GM23338 (cell line): Measurements from ENCODE around the gene GGN. TPM values are rescaled to one million over a fixed set of nuclear protein-coding genes. Genes with fewer than 3 reads are reported as not detected.

Experiments used
- ATAC-seq: fragments of 200-7000 bp; cut with Tn5 transposase; 3 replicates; pipeline ENCODE4 v1.9.1; 2020
- DNase-seq: peaks from one replicate; pipeline ENCODE4 v3.0.0-alpha.2; 2015; ENCODE audit warnings: low spot score
- H2AFZ ChIP-seq: fragments of 200-600 bp; sonication (generic); 2 replicates; pipeline ENCODE4 v1.8.0; 2016; ENCODE audit warnings: antibody characterized with exemption, mild to moderate bottlenecking, moderate library complexity
- H3F3A ChIP-seq: fragments of 200-600 bp; sonication (generic); replicated peaks from 2 replicates; pipeline ENCODE4 v1.8.0; 2017; ENCODE audit warnings: antibody characterized with exemption, mixed run types, low read depth
- H3K27ac ChIP-seq: fragments of 200-600 bp; sonication (generic); 2 replicates; pipeline ENCODE4 v1.6.1; 2016; ENCODE audit warnings: low read depth
- H3K27me3 ChIP-seq: fragments of 200-600 bp; sonication (generic); 2 replicates; pipeline ENCODE4 v1.8.0; 2016; ENCODE audit warnings: mild to moderate bottlenecking, mixed run types, moderate library complexity; ENCODE audit not compliant: insufficient read depth
- H3K36me3 ChIP-seq: fragments of 200-600 bp; sonication (generic); 2 replicates; pipeline ENCODE4 v1.8.0; 2016; ENCODE audit warnings: mild to moderate bottlenecking; ENCODE audit not compliant: insufficient read depth
- H3K4me1 ChIP-seq: fragments of 200-600 bp; sonication (generic); 2 replicates; pipeline ENCODE4 v1.8.0; 2016; ENCODE audit warnings: mild to moderate bottlenecking, moderate library complexity; ENCODE audit not compliant: insufficient read depth
- H3K4me2 ChIP-seq: fragments of 200-600 bp; sonication (generic); 2 replicates; pipeline ENCODE4 v1.7.1; 2017; ENCODE audit warnings: mixed run types
- H3K4me3 ChIP-seq: fragments of 200-600 bp; sonication (generic); 2 replicates; pipeline ENCODE4 v1.6.1; 2016; ENCODE audit warnings: mixed run types
- H3K79me2 ChIP-seq: fragments of 200-600 bp; sonication (generic); replicated peaks from 2 replicates; pipeline ENCODE4 v1.8.0; 2017; ENCODE audit warnings: mild to moderate bottlenecking; ENCODE audit not compliant: insufficient read depth
- H3K9me2 ChIP-seq: fragments of 200-600 bp; sonication (generic); 2 replicates; pipeline ENCODE4 v1.8.0; 2017; ENCODE audit not compliant: insufficient read depth
- H4K20me1 ChIP-seq: fragments of 200-600 bp; sonication (generic); replicated peaks from 2 replicates; pipeline ENCODE4 v1.8.0; 2017; ENCODE audit warnings: mild to moderate bottlenecking; ENCODE audit not compliant: insufficient read depth
- H3K27ac Mint-ChIP-seq: 2 replicates; pipeline ENCODE4 v1.8.0; 2020; ENCODE audit warnings: inconsistent platforms, mild to moderate bottlenecking, moderate library complexity, mixed read lengths
- H3K27me3 Mint-ChIP-seq: 3 replicates; pipeline ENCODE4 v1.8.0; 2022; ENCODE audit warnings: low read depth, mild to moderate bottlenecking, moderate library complexity, mixed read lengths, inconsistent platforms; ENCODE audit not compliant: insufficient read depth, poor library complexity
- H3K36me3 Mint-ChIP-seq: 3 replicates; pipeline ENCODE4 v1.8.0; 2021; ENCODE audit warnings: low read depth, mild to moderate bottlenecking, inconsistent platforms, moderate library complexity, mixed read lengths
- H3K4me1 Mint-ChIP-seq: 3 replicates; pipeline ENCODE4 v1.8.0; 2020; ENCODE audit warnings: mild to moderate bottlenecking, inconsistent platforms, mixed read lengths
- H3K4me3 Mint-ChIP-seq: 3 replicates; pipeline ENCODE4 v1.8.0; 2021; ENCODE audit warnings: moderate library complexity, mild to moderate bottlenecking, inconsistent platforms, mixed read lengths
- H3K9me3 Mint-ChIP-seq: 3 replicates; pipeline ENCODE4 v1.8.0; 2020; ENCODE audit warnings: moderate library complexity, mild to moderate bottlenecking, inconsistent platforms, mixed read lengths
- CREB1 ChIP-seq: fragments of 250-450 bp; sonication (Bioruptor Pico); IDR thresholded peaks from 2 replicates; pipeline ENCODE4 v1.5.0; 2020; ENCODE audit warnings: low read depth, mild to moderate bottlenecking, moderate library complexity
- EZH2 ChIP-seq: fragments of 200-600 bp; sonication (generic); IDR thresholded peaks from one replicate; pipeline ENCODE4 v1.8.0; 2017; ENCODE audit warnings: antibody characterized with exemption, mild to moderate bottlenecking, low read depth; ENCODE audit not compliant: unreplicated experiment
- EZH2phosphoT487 ChIP-seq: fragments of 200-600 bp; sonication (generic); IDR thresholded peaks from one replicate; pipeline ENCODE4 v1.8.1; 2018; ENCODE audit warnings: antibody characterized with exemption; ENCODE audit not compliant: unreplicated experiment
- JUNB ChIP-seq: IDR thresholded peaks from one replicate; pipeline ENCODE4 v1.6.1; 2016; ENCODE audit warnings: antibody characterized with exemption; ENCODE audit not compliant: unreplicated experiment
- NANOG ChIP-seq: IDR thresholded peaks from 2 replicates; pipeline ENCODE4 v1.6.1; 2016; ENCODE audit warnings: antibody characterized with exemption, borderline replicate concordance
- POLR2AphosphoS5 ChIP-seq: IDR thresholded peaks from 2 replicates; pipeline ENCODE4 v1.6.1; 2016; ENCODE audit warnings: antibody characterized with exemption, low read depth
- STAT1 ChIP-seq: IDR thresholded peaks from one replicate; pipeline ENCODE4 v1.6.1; 2016; ENCODE audit warnings: antibody characterized with exemption; ENCODE audit not compliant: unreplicated experiment
- ZNF114 ChIP-seq: fragments of 250-450 bp; sonication (Bioruptor Pico); IDR thresholded peaks from 2 replicates; pipeline ENCODE4 v1.5.0; 2020; ENCODE audit warnings: mild to moderate bottlenecking, moderate library complexity
- ZNF331 ChIP-seq: fragments of 250-450 bp; sonication (Bioruptor Pico); IDR thresholded peaks from 2 replicates; pipeline ENCODE4 v1.5.0; 2020; ENCODE audit warnings: low read depth, mild to moderate bottlenecking, moderate library complexity
- polyA plus RNA-seq: library from polyadenylated mRNA; unstranded; fragments of >200 nt; fragmentation: Nextera tagmentation; extraction: Ambion mirVana; gene quantifications from 2 replicates; pipeline ENCODE4 v1.2.1, GENCODE V29; 2016
- total RNA-seq: library from RNA; depleted of rRNA; stranded (reverse); fragments of >200 nt; shearing (Covaris generic); gene quantifications from 2 replicates; pipeline ENCODE4 v1.2.3, GENCODE V29; 2014
- TF ChIP-seq, protein P1 (sequence below): fragments of 250-450 bp; sonication (Bioruptor Pico); IDR thresholded peaks from 2 replicates; pipeline ENCODE4 v1.5.0; 2020; ENCODE audit warnings: mild to moderate bottlenecking, moderate library complexity
- TF ChIP-seq, protein P2 (sequence below): IDR thresholded peaks from one replicate; pipeline ENCODE4 v1.6.1; 2018; ENCODE audit warnings: antibody characterized with exemption; ENCODE audit not compliant: unreplicated experiment
- TF ChIP-seq, protein P3 (sequence below): IDR thresholded peaks from 2 replicates; pipeline ENCODE4 v1.6.1; 2016; ENCODE audit warnings: antibody characterized with exemption
- TF ChIP-seq, protein P4 (sequence below), 2 experiments: fragments of 200-600 bp in 1 of 2; sonication (generic) in 1 of 2; conservative IDR thresholded peaks; 2 replicates each; pipeline versions ENCODE4 v1.5.1 to v1.6.1; 2016 to 2017; ENCODE audit warnings: antibody characterized with exemption in 2 of 2, low read depth in 2 of 2, mild to moderate bottlenecking in 2 of 2, moderate library complexity in 1 of 2

Gene GGN
- total and polyA plus RNA-seq, 2 experiments from 2014 or later, result 0.14 to 1.5 TPM

DNA sequence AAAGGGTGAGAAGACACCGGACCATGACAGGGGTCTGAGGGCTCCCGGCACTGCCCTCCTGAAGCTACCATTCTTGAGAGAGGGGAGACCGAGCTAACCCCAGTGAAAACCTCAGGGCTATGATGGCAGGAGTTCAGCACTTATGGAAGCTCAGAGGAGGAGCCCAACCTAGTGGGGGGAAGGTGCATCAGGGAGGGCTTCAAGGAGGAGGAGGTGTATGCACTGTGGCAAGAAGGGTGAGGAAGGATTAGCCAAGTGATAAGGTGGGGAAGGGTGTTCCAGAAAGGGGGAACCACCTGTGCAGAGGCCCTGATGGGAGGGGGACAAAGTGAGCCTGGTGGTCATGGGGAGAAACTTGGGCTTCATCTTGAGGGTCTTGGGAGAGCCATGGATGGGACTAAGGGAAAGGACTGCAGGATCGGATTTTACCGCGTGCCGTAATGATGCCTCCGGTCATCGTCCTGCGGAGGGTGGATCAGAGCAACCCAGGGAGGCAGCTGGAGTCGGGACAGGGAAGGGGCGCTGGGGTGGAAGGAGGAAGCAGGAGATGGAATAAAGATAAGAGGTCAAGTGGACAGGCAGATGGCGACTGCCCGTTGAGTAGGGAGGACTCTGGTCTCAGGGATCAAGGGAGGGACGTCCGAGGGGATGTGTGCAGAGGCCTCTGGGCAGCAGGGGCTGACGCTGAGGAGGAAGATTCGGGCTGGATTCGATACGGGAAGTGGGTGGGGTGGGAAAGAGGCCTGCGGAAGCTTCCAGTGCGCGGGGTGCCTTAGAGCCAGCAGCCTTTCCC lies 26.8 kb downstream of the GGN start:
- Histone ChIP-seq H3K4me2 (peak overlapping the region; percentile 90), H3K4me3 (peak overlapping the region; percentile 92), H2AFZ (peak overlapping the region; percentile 85), H3K79me2 (no peaks in the 10 kb centered on the region), H3K4me1 (peaks cover 12% of the 10 kb centered on the region), H3K9me2 (no peaks in the 10 kb centered on the region), H3K27me3 (peaks cover 29% of the 10 kb centered on the region), H3K36me3 (no peaks in the 10 kb centered on the region), H4K20me1 (no peaks in the 10 kb centered on the region; the same call in 1 of the 2 replicates), H3K27ac (no peak overlapping the region), H3F3A (0 out of 2 replicates have a peak, but pooled peaks cover 11% of the 10 kb centered on the region)
- H3K27me3 Mint-ChIP-seq, result peaks cover 26% of the 10 kb centered on the region
- H3K9me3 Mint-ChIP-seq, result peaks cover 7% of the 10 kb centered on the region; the same call in 2 of the 3 replicates
- TF ChIP-seq ZNF331 (CRISPR knock-in tag), result no peak
- TF ChIP-seq, protein P1, sequence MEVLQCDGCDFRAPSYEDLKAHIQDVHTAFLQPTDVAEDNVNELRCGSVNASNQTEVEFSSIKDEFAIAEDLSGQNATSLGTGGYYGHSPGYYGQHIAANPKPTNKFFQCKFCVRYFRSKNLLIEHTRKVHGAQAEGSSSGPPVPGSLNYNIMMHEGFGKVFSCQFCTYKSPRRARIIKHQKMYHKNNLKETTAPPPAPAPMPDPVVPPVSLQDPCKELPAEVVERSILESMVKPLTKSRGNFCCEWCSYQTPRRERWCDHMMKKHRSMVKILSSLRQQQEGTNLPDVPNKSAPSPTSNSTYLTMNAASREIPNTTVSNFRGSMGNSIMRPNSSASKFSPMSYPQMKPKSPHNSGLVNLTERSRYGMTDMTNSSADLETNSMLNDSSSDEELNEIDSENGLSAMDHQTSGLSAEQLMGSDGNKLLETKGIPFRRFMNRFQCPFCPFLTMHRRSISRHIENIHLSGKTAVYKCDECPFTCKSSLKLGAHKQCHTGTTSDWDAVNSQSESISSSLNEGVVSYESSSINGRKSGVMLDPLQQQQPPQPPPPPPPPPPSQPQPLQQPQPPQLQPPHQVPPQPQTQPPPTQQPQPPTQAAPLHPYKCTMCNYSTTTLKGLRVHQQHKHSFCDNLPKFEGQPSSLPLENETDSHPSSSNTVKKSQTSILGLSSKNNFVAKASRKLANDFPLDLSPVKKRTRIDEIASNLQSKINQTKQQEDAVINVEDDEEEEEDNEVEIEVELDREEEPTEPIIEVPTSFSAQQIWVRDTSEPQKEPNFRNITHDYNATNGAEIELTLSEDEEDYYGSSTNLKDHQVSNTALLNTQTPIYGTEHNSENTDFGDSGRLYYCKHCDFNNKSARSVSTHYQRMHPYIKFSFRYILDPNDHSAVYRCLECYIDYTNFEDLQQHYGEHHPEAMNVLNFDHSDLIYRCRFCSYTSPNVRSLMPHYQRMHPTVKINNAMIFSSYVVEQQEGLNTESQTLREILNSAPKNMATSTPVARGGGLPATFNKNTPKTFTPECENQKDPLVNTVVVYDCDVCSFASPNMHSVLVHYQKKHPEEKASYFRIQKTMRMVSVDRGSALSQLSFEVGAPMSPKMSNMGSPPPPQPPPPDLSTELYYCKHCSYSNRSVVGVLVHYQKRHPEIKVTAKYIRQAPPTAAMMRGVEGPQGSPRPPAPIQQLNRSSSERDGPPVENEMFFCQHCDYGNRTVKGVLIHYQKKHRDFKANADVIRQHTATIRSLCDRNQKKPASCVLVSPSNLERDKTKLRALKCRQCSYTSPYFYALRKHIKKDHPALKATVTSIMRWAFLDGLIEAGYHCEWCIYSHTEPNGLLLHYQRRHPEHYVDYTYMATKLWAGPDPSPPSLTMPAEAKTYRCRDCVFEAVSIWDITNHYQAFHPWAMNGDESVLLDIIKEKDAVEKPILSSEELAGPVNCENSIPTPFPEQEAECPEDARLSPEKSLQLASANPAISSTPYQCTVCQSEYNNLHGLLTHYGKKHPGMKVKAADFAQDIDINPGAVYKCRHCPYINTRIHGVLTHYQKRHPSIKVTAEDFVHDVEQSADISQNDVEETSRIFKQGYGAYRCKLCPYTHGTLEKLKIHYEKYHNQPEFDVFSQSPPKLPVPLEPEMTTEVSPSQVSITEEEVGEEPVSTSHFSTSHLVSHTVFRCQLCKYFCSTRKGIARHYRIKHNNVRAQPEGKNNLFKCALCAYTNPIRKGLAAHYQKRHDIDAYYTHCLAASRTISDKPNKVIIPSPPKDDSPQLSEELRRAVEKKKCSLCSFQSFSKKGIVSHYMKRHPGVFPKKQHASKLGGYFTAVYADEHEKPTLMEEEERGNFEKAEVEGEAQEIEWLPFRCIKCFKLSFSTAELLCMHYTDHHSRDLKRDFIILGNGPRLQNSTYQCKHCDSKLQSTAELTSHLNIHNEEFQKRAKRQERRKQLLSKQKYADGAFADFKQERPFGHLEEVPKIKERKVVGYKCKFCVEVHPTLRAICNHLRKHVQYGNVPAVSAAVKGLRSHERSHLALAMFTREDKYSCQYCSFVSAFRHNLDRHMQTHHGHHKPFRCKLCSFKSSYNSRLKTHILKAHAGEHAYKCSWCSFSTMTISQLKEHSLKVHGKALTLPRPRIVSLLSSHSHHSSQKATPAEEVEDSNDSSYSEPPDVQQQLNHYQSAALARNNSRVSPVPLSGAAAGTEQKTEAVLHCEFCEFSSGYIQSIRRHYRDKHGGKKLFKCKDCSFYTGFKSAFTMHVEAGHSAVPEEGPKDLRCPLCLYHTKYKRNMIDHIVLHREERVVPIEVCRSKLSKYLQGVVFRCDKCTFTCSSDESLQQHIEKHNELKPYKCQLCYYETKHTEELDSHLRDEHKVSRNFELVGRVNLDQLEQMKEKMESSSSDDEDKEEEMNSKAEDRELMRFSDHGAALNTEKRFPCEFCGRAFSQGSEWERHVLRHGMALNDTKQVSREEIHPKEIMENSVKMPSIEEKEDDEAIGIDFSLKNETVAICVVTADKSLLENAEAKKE (CRISPR knock-in tag), result no peak
- no peak for TF ChIP-seq ZNF114 (CRISPR knock-in tag)
- TF ChIP-seq POLR2AphosphoS5, result no peak
- TF ChIP-seq EZH2, result no peak
- TF ChIP-seq STAT1, result no peak
- TF ChIP-seq CREB1 (CRISPR knock-in tag), result no peak
- TF ChIP-seq, protein P2, sequence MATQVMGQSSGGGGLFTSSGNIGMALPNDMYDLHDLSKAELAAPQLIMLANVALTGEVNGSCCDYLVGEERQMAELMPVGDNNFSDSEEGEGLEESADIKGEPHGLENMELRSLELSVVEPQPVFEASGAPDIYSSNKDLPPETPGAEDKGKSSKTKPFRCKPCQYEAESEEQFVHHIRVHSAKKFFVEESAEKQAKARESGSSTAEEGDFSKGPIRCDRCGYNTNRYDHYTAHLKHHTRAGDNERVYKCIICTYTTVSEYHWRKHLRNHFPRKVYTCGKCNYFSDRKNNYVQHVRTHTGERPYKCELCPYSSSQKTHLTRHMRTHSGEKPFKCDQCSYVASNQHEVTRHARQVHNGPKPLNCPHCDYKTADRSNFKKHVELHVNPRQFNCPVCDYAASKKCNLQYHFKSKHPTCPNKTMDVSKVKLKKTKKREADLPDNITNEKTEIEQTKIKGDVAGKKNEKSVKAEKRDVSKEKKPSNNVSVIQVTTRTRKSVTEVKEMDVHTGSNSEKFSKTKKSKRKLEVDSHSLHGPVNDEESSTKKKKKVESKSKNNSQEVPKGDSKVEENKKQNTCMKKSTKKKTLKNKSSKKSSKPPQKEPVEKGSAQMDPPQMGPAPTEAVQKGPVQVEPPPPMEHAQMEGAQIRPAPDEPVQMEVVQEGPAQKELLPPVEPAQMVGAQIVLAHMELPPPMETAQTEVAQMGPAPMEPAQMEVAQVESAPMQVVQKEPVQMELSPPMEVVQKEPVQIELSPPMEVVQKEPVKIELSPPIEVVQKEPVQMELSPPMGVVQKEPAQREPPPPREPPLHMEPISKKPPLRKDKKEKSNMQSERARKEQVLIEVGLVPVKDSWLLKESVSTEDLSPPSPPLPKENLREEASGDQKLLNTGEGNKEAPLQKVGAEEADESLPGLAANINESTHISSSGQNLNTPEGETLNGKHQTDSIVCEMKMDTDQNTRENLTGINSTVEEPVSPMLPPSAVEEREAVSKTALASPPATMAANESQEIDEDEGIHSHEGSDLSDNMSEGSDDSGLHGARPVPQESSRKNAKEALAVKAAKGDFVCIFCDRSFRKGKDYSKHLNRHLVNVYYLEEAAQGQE, result no peak
- TF ChIP-seq NANOG, result no peak
- TF ChIP-seq, protein P3, sequence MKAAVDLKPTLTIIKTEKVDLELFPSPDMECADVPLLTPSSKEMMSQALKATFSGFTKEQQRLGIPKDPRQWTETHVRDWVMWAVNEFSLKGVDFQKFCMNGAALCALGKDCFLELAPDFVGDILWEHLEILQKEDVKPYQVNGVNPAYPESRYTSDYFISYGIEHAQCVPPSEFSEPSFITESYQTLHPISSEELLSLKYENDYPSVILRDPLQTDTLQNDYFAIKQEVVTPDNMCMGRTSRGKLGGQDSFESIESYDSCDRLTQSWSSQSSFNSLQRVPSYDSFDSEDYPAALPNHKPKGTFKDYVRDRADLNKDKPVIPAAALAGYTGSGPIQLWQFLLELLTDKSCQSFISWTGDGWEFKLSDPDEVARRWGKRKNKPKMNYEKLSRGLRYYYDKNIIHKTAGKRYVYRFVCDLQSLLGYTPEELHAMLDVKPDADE, result no peak
- no peak for TF ChIP-seq JUNB
- no peak for TF ChIP-seq EZH2phosphoT487
- TF ChIP-seq, protein P4, sequence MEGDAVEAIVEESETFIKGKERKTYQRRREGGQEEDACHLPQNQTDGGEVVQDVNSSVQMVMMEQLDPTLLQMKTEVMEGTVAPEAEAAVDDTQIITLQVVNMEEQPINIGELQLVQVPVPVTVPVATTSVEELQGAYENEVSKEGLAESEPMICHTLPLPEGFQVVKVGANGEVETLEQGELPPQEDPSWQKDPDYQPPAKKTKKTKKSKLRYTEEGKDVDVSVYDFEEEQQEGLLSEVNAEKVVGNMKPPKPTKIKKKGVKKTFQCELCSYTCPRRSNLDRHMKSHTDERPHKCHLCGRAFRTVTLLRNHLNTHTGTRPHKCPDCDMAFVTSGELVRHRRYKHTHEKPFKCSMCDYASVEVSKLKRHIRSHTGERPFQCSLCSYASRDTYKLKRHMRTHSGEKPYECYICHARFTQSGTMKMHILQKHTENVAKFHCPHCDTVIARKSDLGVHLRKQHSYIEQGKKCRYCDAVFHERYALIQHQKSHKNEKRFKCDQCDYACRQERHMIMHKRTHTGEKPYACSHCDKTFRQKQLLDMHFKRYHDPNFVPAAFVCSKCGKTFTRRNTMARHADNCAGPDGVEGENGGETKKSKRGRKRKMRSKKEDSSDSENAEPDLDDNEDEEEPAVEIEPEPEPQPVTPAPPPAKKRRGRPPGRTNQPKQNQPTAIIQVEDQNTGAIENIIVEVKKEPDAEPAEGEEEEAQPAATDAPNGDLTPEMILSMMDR (conservative IDR thresholded peaks at IDR 0.05; ENCODE audit: low read depth in 2 of 2), result no peak
- peaks cover 17% of the 10 kb centered on the region for H3K4me1 Mint-ChIP-seq
- DNase-seq (no peak), ATAC-seq (peak; percentile 1; the same call in 2 of the 3 replicates)
- H3K36me3 Mint-ChIP-seq, result no peaks in the 10 kb centered on the region; the same call in 2 of the 3 replicates
- peak overlapping the region; percentile 91 for H3K4me3 Mint-ChIP-seq
- H3K27ac Mint-ChIP-seq, result no peak overlapping the region
